A172 (cell line): ENCODE data around the gene HTR3D. TPM values are rescaled to one million over a fixed set of nuclear protein-coding genes. Genes with fewer than 3 reads are reported as not detected.
"Not testable (repeated sequence)": the region's sequence is repeated elsewhere in the genome, so short reads cannot be mapped to it uniquely, and the experiment has no call there.

Source experiments
- DNase-seq: peaks from one replicate; pipeline ENCODE4 v3.0.0-alpha.2; 2015; ENCODE audit warnings: low spot score
- total RNA-seq: library from RNA; depleted of rRNA; stranded (reverse); fragments of >200 nt; shearing (Covaris generic); gene quantifications from 2 replicates; pipeline ENCODE4 v1.2.3, GENCODE V29; 2014; rRNA removed

The HTR3D gene, protein sequence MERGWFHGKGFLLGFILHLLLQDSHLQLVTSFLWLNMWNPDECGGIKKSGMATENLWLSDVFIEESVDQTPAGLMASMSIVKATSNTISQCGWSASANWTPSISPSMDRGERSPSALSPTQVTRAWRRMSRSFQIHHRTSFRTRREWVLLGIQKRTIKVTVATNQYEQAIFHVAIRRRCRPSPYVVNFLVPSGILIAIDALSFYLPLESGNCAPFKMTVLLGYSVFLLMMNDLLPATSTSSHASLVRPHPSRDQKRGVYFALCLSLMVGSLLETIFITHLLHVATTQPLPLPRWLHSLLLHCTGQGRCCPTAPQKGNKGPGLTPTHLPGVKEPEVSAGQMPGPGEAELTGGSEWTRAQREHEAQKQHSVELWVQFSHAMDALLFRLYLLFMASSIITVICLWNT
- not detected in 2 replicates for total RNA-seq

DNA sequence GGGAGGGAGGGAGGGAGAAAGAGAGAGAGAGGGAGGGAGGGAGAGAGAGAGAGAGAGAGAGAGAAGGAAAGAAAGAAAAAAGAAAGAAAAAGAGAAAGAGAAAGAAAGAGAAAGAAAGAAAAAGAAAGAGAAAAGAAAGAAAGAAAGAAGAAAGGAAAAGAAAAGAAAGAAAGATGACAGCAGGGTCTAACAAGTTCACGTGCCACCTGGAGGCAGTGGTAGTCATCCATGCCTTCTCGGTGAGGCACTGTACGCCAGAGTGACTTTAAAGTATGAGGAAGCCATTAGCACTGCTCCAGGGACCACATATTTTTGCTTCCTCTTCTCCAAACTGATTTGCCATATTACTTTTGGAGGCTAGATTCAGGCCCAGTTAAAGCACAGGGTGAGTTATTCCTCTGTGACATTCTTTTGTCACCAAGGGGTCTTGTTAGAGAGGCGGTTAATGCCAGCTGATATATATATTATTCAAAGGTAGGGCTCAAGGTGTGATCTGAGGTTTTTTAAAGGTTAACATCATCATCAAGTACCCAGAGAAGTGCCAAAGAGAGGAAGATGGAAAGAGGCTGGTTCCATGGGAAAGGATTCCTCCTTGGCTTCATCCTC, at the start of gene HTR3D:
Gene HTR3D (plus strand): TSS at position 556 of the 606 bp plus-strand sequence. CDS start 0 bp downstream, at position 556.
- no peak for DNase-seq

DNA sequence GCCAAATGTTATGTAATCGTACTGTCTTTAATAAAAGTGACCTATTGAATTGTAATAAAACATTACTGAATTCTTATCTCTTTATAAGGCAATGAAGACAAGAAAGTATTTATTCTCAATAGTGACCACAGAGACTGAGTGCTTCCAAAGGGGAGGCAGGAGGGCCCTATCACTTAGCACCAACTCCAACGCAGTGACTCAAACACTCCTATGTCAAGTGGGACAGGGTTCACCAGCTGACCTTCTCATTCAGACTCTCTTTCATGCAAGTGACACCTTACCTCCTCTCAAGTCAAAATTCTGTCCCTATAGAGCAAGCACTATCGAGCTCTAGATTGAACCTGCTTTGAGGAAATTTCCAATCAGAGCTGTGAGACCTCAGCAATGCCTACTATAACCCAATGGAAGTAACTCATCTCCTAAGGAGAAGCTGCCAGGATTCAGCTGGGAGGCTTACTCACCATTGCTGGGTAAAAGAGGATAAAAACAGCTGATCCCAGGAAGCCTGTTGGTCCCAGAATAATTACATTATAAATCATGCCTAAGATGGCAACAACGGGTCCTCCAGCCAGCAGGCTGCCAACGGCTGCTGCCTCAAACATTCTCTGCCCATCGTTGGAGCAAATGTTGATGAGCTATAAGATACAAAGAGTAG, 49.4 kb upstream of the HTR3D start:
- no peak for DNase-seq

GRCh38 chr3:183984127-183984740, 47.3 kb upstream of the HTR3D start:
- no peak for DNase-seq

GRCh38 chr3:183984749-183985729, 46.5 kb upstream of the HTR3D start:
- DNase-seq, result no peak

DNA sequence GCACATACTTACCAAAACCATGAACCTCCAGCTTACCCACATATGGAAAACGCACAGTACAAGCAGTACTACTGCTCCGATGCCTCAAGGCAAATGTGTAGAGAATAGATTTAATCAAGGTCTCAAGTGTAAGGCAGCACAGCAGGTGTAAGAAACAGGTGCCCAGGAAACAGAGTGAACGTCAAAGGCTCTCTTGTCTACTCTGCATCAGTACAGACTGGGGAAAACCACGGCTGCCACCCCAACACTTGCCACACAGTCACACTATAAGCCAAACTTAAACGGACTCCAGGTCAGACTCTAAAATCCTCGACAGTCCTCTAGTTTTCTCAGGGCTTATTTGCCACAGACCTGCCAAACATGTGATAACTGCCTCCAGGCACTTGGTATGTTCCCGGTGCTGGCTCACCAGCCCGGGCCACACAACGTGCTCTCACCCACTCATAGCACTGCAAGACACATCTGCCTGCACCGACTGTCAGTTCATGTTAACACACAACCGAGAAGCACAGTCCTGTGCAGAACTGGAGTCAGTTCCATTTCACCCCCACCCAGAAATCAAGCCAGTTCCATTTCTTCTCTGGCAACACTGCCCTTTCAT, 44.4 kb upstream of the HTR3D start:
- no peak for DNase-seq

- peak; percentile 59 for DNase-seq
Measured at GRCh38 chr3:183988216-183988790, 43.2 kb upstream of the HTR3D start.

DNA sequence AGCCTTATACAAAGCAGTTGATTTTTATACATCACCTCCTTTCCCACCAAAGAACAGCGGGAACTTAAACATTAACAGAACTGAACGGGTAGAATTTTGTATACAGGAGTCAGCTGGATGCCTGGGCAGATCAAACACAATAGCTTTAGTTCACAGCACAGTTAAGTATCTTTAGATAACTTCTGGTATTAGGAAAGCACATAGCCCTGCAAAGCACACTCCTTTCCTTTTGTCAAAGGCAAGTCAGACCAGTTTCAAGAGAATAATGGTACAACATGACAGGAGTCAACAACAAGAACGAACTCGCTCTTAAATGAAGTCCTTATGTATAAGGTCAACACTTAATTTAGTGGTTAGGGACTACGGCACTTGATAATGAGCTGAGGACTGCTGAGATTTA, 40.1 kb upstream of the HTR3D start:
- DNase-seq, result no peak

- DNase-seq, result no peak
Measured at GRCh38 chr3:184001761-184002160, 29.8 kb upstream of the HTR3D start.

DNA sequence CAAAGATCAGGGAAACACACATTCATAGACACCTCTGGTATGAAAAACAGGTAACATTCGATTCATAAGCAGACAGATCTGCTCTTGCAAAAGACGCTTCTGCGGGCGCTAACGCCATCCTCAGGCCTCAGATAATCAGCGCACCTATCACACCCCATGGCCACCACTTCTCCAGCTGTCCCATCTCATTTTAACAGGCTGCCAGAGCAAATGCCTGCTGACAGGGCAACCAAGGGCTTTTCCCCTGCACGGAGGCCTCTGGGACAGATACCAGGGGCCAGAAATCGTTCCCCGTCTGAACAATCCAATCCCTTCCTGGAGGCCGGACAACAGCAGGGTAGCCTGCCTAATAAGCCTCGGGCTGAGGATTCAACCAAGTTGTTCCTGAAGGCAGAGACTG, 29.1 kb upstream of the HTR3D start:
- no peak for DNase-seq

- no peak for DNase-seq
Measured at GRCh38 chr3:184003187-184003967, 28.2 kb upstream of the HTR3D start.

GRCh38 chr3:184004476-184004875, 27.1 kb upstream of the HTR3D start:
- DNase-seq, result no peak

DNA sequence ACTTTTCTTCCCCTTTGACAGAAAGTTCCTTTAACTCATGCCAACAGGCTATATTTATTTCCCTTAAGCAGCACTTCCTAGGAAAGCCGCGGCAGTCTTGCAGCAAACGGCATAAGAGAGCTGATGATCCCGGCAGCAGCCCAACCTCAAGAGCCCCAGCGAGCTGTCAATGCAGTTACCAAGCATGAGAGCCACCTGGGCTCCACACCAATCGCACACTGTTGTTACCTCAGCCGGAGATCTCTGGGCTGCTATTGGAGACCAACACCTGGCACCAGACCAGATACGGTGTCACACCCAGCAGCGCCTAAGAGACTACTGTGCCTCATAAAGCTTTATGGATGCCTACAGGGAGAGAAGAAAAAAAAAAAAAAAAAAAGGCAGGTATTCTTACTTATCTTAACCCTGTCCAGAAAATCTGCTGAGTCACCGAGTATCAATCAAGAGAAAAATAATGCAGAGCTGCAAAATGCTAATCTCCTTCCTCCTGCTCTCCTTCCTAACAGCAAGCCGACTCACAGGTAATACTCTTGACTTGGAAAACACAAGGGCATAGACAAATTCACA, 25.5 kb upstream of the HTR3D start:
- DNase-seq, result peak; percentile 87

DNA sequence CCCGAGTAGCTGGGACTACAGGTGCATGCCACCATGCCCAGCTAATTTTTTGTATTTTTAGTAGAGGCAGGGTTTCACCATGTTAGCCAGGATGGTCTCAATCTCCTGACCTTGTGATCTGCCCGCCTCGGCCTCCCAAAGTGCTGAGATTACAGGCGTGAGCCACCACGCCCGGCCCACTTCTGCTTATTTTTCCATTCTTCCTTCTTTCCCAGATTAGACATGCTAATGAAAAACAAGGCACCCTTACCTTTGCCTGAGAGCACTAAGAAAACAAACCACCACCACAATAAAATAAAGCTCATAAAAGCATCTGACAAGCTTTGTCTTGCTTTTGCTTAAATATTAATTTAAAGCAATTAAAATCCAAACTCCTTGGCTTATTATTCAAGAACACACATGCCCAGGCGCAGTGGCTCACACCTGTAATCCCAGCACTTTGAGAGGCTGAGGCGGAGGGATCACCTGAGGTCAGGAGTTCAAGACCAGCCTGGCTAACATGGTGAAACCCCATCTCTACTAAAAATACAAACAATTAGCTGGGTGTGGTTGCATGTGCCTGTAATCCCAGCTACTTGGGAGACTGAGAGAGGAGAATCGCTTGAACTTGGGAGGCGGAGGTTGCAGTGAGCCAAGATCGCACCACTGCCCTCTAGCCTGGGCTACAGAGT, 24.3 kb upstream of the HTR3D start:
- DNase-seq, result not testable (repeated sequence)

DNA sequence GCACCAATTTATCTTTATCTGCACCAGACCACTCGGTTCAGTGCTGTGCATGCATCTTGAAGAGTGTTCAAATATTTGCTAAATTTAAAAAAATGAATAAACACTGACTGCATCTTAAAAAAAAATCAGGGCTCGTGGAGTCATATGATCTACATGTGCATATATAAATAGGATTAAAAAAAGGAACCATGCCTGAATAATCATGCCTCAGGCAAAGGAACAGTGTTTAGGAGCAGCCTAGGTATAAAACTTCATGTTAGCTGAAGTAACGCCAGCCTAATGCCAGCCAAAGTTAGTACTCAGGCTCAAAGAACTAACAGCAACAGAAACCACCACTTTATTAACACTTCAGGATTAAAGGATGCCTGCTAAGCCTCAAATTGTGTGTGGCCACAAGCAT, 23.4 kb upstream of the HTR3D start:
- no peak for DNase-seq

DNA sequence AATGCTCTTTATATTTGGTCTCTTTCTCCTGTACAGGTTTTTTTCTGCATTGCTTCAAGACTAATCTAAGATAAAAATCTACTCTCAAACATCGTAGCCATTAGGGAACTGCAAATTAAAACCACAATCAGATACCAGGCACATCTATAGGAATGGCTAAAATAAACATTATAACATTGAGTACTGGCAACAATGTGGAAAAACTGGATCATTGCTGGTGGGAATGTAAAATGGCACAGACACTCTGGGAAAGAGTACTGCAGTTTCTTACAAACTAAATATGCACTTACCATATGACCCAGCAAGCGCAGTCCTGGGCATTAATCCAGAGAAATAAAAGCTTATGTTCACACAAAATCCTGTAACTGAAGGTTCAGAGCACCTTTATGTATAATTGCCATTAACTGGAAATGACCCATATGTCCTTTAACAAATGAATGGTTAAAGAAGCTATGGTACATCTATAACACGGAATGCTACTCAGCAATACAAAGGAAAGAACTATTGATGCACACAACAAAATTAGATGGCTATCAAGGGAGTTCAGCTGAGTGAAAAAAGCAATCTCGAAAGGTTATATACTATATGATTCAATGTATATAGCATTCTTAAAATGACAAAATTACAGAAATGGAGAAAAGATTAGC, 20.2 kb upstream of the HTR3D start:
- DNase-seq, result no peak

- DNase-seq, result no peak
Measured at GRCh38 chr3:184011937-184012889, 19.3 kb upstream of the HTR3D start.
